HG02884 (cell line): ENCODE measurements around the gene C16orf54.
"Not testable (repeated sequence)": the region's sequence is repeated elsewhere in the genome, so short reads cannot be mapped to it uniquely, and the experiment has no call there.

Experiments used
- ATAC-seq: cut with Tn5 transposase; IDR thresholded peaks from one replicate; pipeline ENCODE4 v1.9.1; 2021; ENCODE audit warnings: mild to moderate bottlenecking, moderate library complexity; ENCODE audit not compliant: unreplicated experiment

C16orf54 gene

DNA sequence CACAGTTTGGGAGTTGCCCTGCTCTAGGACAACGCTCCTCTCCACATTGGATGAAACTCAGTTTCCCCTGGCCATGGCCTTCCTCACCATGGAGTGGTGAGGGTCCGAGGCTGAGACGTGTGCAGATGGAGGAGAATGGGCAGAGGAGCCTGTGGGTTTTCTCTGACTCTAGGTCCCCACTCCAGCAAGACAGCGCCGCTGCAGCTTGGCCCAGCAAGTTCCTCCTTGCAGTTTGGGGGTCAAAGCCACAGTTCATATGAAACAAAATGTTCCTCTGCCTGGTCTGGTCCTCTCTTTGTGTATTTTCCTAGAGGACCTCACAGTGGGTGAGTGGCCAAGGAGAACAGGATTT, 2.3 kb downstream of the C16orf54 start:
- ATAC-seq = no peak

DNA sequence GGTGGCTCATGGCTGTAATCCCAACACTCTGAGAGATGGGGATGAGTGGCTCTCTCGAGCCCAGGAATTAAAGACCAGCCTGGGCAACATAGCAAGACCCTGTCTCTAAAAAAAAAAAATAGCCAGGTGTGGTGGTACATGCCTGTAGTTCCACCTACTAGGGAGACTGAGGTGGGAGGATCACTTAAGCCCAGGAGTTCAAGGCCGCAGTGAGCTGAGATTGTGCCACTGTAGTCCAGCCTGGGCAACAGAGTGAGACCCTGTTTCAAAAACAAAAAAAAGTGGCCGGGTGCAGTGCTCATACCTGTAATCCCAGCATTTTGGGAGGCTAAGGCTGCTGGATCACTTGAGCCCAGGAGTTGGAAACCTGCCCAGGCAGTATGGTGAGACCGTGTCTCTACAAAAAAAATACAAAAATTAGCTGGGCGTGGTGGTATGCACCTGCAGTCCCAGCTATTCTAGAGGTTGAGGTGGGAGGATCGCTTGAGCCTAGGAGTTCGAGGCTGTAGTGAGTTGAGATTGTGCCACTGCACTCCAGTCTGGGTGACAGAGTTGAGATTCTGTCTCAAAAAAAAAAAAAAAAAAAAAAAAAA, 3.0 kb downstream of the C16orf54 start:
- ATAC-seq = no peak

DNA sequence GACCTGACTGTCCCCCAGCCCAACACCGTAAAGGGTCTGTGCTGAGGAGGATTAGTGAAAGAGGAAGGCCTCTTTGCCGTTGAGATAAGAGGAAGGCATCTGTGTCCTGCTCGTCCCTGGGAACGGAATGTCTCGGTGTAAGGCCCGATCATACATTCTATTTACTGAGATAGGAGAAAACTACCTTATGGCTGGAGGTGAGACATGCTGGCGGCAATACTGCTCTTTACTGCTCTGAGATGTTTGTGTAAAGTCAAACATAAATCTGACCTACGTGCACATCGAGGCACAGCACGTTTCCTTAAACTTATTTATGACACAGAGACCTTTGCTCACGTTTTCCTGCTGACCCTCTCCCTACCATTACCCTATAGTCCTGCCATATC, 5.2 kb downstream of the C16orf54 start:
- not testable (repeated sequence) for ATAC-seq

GRCh38 chr16:29739927-29740629, 5.7 kb downstream of the C16orf54 start:
- ATAC-seq = not testable (repeated sequence)

GRCh38 chr16:29738514-29738913, 7.3 kb downstream of the C16orf54 start:
- no peak for ATAC-seq

- no peak for ATAC-seq
These were observed 8.1 kb downstream of the C16orf54 start for GRCh38 chr16:29737713-29738112.

GRCh38 chr16:29736764-29737163, 9.0 kb downstream of the C16orf54 start:
- ATAC-seq = no peak

DNA sequence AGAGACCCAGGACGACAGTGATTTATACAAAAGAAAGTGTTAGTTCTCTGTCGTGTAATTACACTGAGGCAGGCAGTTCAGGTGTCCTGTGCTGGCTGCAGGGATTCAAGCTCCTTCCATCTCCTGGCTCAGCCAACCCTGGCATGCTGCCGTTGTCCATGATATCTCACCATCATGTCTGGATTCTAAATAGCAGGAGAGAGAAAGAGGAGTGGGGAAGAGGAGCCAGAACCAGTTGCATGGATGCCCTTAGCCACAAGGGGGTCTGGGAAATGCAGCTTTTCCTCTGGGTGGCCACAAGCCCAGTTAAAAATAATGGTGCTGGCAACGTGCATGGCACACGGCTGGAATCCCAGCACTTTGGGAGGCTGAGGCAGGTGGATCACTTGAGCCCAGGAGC, 9.7 kb downstream of the C16orf54 start:
- no peak for ATAC-seq

- ATAC-seq = no peak
These were observed 11.0 kb downstream of the C16orf54 start for GRCh38 chr16:29734786-29735185.

DNA sequence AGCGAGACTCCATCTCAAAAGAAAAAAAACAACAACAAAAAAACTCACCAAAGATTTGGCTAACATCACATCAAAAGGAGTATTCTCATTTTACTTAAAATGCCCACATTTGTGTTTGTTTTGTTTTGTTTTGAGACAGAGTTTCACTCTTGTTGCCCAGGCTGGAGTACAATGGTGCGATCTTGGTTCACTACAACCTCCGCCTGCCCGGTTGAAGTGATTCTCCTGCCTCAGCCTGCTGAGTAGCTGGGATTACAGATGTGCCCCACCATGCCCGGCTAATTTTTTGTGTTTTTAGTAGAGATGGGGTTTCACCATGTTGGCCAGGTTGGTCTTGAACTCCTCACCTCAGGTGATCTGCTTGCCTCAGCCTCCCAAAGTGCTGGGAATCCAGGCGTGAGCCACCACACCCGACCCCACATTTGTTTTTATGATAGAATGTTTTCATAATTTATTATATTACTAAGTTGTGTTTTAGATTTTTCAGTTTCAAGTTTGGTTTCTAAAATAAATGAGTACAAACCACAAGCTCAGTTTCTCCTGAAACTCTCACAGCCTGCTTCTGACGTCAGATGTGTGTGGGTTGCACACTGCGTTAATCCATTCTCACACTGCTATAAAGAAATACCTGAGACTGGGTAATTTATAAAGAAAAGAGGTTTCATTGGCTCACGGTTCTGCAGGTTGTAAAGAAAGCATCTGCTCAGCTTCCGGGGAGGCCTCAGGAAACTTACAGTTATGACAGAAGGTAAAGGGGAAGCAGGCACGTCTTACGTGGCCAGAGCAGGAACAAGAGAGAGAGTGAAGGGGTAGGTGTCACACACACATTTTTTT, 13.8 kb downstream of the C16orf54 start:
- ATAC-seq = not testable (repeated sequence)

DNA sequence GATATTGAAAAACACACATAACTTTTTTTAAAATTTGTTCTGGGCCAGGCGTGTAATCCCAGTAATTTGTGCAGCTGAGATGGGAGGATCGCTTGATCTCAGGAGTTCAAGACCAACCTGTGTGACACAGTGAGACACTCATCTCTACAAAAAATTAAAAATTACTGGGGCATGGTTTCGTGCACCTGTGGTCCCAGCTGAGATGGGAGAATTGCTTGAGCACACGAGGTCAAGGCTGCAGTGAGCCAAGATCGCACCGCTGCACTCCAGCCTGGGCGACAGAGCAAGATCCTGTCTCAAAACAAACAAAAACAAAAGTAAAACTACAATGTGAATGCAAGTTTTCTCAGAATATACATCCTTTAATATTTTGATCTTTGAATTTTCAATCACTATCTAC, 15.1 kb downstream of the C16orf54 start:
- ATAC-seq = no peak

DNA sequence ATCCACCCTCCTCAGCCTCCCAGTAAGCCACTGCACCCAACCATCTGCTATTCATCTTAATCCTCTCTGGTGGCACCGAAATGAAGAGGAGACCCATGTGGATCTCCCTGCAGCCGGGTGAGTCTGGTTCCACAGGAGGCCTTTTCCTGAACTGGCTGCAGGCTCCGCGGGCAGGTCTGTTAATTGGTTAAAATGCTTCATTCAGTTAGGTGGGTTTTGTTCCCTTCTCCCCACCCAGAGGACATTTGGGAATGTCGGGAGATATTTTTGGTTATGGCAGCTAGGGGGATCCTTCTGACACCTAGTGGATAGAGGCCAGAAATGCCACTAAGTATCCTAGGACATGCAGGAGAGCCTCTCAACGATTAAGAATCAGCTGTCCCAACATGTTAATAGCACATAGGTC, 16.7 kb downstream of the C16orf54 start:
- no peak for ATAC-seq

- ATAC-seq = no peak
These were observed 18.3 kb downstream of the C16orf54 start for GRCh38 chr16:29727452-29727851.

- no peak for ATAC-seq
These were observed 18.9 kb downstream of the C16orf54 start for GRCh38 chr16:29726845-29727377.

- ATAC-seq = not testable (repeated sequence)
These were observed 24.5 kb downstream of the C16orf54 start for GRCh38 chr16:29721167-29721879.

GRCh38 chr16:29720703-29721102, 25.1 kb downstream of the C16orf54 start:
- no peak for ATAC-seq

DNA sequence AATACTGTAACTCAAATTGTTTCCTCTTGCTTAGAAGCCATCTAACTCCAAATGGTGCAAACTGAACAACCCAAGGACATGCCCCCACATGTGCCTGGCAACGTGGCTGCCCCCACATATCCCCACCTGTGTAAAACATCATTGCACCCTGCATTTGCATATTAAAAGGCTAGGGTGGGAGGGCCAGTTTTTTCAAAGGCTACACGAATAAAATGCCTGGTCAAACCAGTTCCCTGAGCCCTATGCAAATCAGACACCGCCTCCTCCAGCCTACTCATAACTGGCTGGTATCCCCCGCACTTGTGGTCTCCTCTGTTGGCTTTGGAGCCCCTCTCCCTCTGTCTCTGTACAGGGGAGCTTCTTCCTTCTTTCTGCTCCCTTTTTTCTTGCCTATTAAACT, 26.7 kb downstream of the C16orf54 start:
- no peak for ATAC-seq

- no peak for ATAC-seq
These were observed 28.7 kb downstream of the C16orf54 start for GRCh38 chr16:29717113-29717512.

- ATAC-seq = no peak
These were observed 30.8 kb downstream of the C16orf54 start for GRCh38 chr16:29714972-29715371.

GRCh38 chr16:29714396-29714795, 31.4 kb downstream of the C16orf54 start:
- no peak for ATAC-seq

GRCh38 chr16:29712809-29713208, 33.0 kb downstream of the C16orf54 start:
- ATAC-seq = no peak
